IMR-90 (cell line): ENCODE data around the gene MGAT4A. TPM values are rescaled to one million over a fixed set of nuclear protein-coding genes. Genes with fewer than 3 reads are reported as not detected.

Experiments
- ATAC-seq: fragments of 200-7000 bp; cut with Tn5 transposase; 2 replicates; pipeline ENCODE4 v1.9.1; 2020; ENCODE audit warnings: low read depth, mild to moderate bottlenecking, moderate library complexity
- BruUV-seq: library from RNA; stranded (reverse); fragments of 400-500 nt; replicated peaks from 2 replicates; lab custom pipeline; 2021; lab: Mats Ljungman, UMichigan
- CTCF ChIA-PET: fragments of 300-600 bp; formaldehyde crosslinking; extraction: SDS; loops from one replicate; lab custom pipeline; 2021; ENCODE audit warnings: antibody characterized with exemption; lab: Yijun Ruan, JAX
- POLR2A ChIA-PET: fragments of 300-600 bp; sonication (Branson Sonifier 250); formaldehyde crosslinking; loops from one replicate; lab custom pipeline; 2022; ENCODE audit warnings: antibody characterized with exemption; ENCODE audit not compliant: unreplicated experiment; lab: Charles Lee
- DNase-seq: peaks from one replicate; pipeline ENCODE4 v3.0.0; 2013
- H2AFZ ChIP-seq: replicated peaks from 2 replicates; pipeline ENCODE3; 2013; ENCODE audit warnings: low read length, mild to moderate bottlenecking; ENCODE audit not compliant: poor library complexity
- H2AK5ac ChIP-seq: 2 replicates; pipeline ENCODE4 v1.6.1; 2013; ENCODE audit warnings: low read depth, low read length, inconsistent platforms
- H2AK9ac ChIP-seq: replicated peaks from 2 replicates; pipeline ENCODE3; 2013; ENCODE audit warnings: mild to moderate bottlenecking, low read depth, low read length, moderate library complexity; ENCODE audit not compliant: poor library complexity
- H2BK120ac ChIP-seq: 2 replicates; pipeline ENCODE4 v1.6.1; 2013; ENCODE audit warnings: low read depth, low read length, inconsistent platforms
- H2BK15ac ChIP-seq: 3 replicates; pipeline ENCODE4 v1.6.1; 2013; ENCODE audit warnings: low read depth, low read length, inconsistent platforms
- H2BK20ac ChIP-seq: 2 replicates; pipeline ENCODE4 v1.6.1; 2013; ENCODE audit warnings: low read depth, mild to moderate bottlenecking, inconsistent platforms, low read length, moderate library complexity
- H2BK5ac ChIP-seq: 2 replicates; pipeline ENCODE4 v1.6.1; 2013; ENCODE audit warnings: mild to moderate bottlenecking, low read depth, low read length, inconsistent platforms; ENCODE audit not compliant: poor library complexity, severe bottlenecking
- H3K14ac ChIP-seq: replicated peaks from 2 replicates; pipeline ENCODE4 v1.6.1; 2013; ENCODE audit warnings: low read depth, low read length, inconsistent platforms
- H3K18ac ChIP-seq: 2 replicates; pipeline ENCODE4 v1.6.1; 2013; ENCODE audit warnings: low read depth, low read length, control low read depth
- H3K23ac ChIP-seq: 2 replicates; pipeline ENCODE4 v1.6.1; 2013; ENCODE audit warnings: low read depth, low read length, inconsistent platforms
- H3K27ac ChIP-seq: 2 replicates; pipeline ENCODE4 v1.5.1; 2013; ENCODE audit warnings: mild to moderate bottlenecking, control low read depth, low read length; ENCODE audit not compliant: insufficient read depth
- H3K27me3 ChIP-seq: 2 replicates; pipeline ENCODE4 v1.6.1; 2013; ENCODE audit warnings: low read length; ENCODE audit not compliant: control insufficient read depth, insufficient read depth
- H3K36me3 ChIP-seq: 2 replicates; pipeline ENCODE4 v1.6.1; 2013; ENCODE audit warnings: low read length, mixed read lengths; ENCODE audit not compliant: control insufficient read depth, insufficient read depth
- H3K4ac ChIP-seq: 2 replicates; pipeline ENCODE4 v1.6.1; 2013; ENCODE audit warnings: low read depth, low read length, inconsistent platforms
- H3K4me1 ChIP-seq: 2 replicates; pipeline ENCODE4 v1.6.1; 2013; ENCODE audit warnings: low read length, mixed read lengths; ENCODE audit not compliant: control insufficient read depth, insufficient read depth
- H3K4me2 ChIP-seq: 2 replicates; pipeline ENCODE4 v1.6.1; 2013; ENCODE audit warnings: low read depth, mild to moderate bottlenecking, control low read depth, low read length, moderate library complexity
- H3K4me3 ChIP-seq: 2 replicates; pipeline ENCODE4 v1.5.1; 2013; ENCODE audit warnings: low read depth, mild to moderate bottlenecking, control low read depth, low read length, moderate library complexity; ENCODE audit not compliant: insufficient read depth
- H3K56ac ChIP-seq: 2 replicates; pipeline ENCODE4 v1.6.1; 2013; ENCODE audit warnings: low read length, inconsistent platforms; ENCODE audit not compliant: insufficient read depth; ENCODE audit errors: extremely low read depth
- H3K79me1 ChIP-seq, 2 experiments: 2 replicates each; pipeline ENCODE4 v1.6.1; 2013; ENCODE audit warnings: low read length in 2 of 2, inconsistent platforms in 1 of 2, low read depth in 1 of 2
- H3K9ac ChIP-seq: 2 replicates; pipeline ENCODE4 v1.6.1; 2013; ENCODE audit warnings: low read depth, low read length, control low read depth
- H3K9me1 ChIP-seq: 2 replicates; pipeline ENCODE4 v1.6.1; 2013; ENCODE audit warnings: low read length, inconsistent platforms; ENCODE audit not compliant: insufficient read depth
- H3K9me3 ChIP-seq: 2 replicates; pipeline ENCODE4 v1.6.1; 2013; ENCODE audit warnings: low read length; ENCODE audit not compliant: control insufficient read depth, insufficient read depth
- H4K20me1 ChIP-seq: 2 replicates; pipeline ENCODE4 v1.6.1; 2013; ENCODE audit warnings: low read length, inconsistent platforms; ENCODE audit not compliant: insufficient read depth
- H4K5ac ChIP-seq: 2 replicates; pipeline ENCODE4 v1.6.1; 2013; ENCODE audit warnings: mild to moderate bottlenecking, low read depth, low read length, control low read depth
- H4K8ac ChIP-seq, 2 experiments: 2 replicates each; pipeline ENCODE4 v1.6.1; 2013; ENCODE audit warnings: low read depth in 2 of 2, low read length in 2 of 2, control low read depth in 1 of 2, inconsistent platforms in 1 of 2
- H4K91ac ChIP-seq: 2 replicates; pipeline ENCODE4 v1.6.1; 2013; ENCODE audit warnings: low read depth, low read length, inconsistent platforms; ENCODE audit not compliant: insufficient read depth
- BHLHE40 ChIP-seq: fragments of 150-350 bp; IDR thresholded peaks from 2 replicates; pipeline ENCODE4 v1.6.1; 2016; ENCODE audit warnings: mild to moderate bottlenecking, low read depth, low read length
- CEBPB ChIP-seq: IDR thresholded peaks from 2 replicates; pipeline ENCODE4 v1.6.1; 2012; ENCODE audit warnings: low read depth, low read length, improper control_type of control experiment
- CHD1 ChIP-seq: IDR thresholded peaks from 2 replicates; pipeline ENCODE4 v1.6.1; 2012; ENCODE audit warnings: low read depth, low read length, improper control_type of control experiment
- CTCF ChIP-seq: conservative IDR thresholded peaks from 2 replicates; pipeline ENCODE4 v1.5.1; 2012; ENCODE audit warnings: mild to moderate bottlenecking, low read depth, low read length, improper control_type of control experiment
- ELK1 ChIP-seq: fragments of 150-350 bp; IDR thresholded peaks from 2 replicates; pipeline ENCODE4 v1.6.1; 2016; ENCODE audit warnings: low read depth, mild to moderate bottlenecking, low read length, moderate library complexity, borderline replicate concordance
- FOS ChIP-seq: fragments of 150-350 bp; IDR thresholded peaks from 2 replicates; pipeline ENCODE4 v1.6.1; 2016; ENCODE audit warnings: low read depth, low read length
- MAFK ChIP-seq: IDR thresholded peaks from 2 replicates; pipeline ENCODE4 v1.6.1; 2012; ENCODE audit warnings: low read depth, low read length, improper control_type of control experiment
- MAZ ChIP-seq: IDR thresholded peaks from 2 replicates; pipeline ENCODE4 v1.6.1; 2012; ENCODE audit warnings: low read depth, mild to moderate bottlenecking, low read length, improper control_type of control experiment, moderate library complexity, borderline replicate concordance
- NFE2L2 ChIP-seq: fragments of 150-350 bp; IDR thresholded peaks from 2 replicates; pipeline ENCODE4 v1.6.1; 2016; ENCODE audit warnings: low read depth, mild to moderate bottlenecking, low read length
- RAD21 ChIP-seq: IDR thresholded peaks from 2 replicates; pipeline ENCODE4 v1.6.1; 2012; ENCODE audit warnings: low read length, improper control_type of control experiment
- RCOR1 ChIP-seq: IDR thresholded peaks from 2 replicates; pipeline ENCODE4 v1.6.1; 2012; ENCODE audit warnings: mild to moderate bottlenecking, low read length, improper control_type of control experiment; ENCODE audit not compliant: insufficient replicate concordance
- RFX5 ChIP-seq: IDR thresholded peaks from 2 replicates; pipeline ENCODE4 v1.8.0; 2012; ENCODE audit warnings: low read depth, mild to moderate bottlenecking, low read length, moderate library complexity
- SMC3 ChIP-seq: fragments of 150-350 bp; IDR thresholded peaks from 2 replicates; pipeline ENCODE4 v1.6.1; 2016; ENCODE audit warnings: low read depth, mild to moderate bottlenecking, antibody characterized with exemption, low read length, moderate library complexity
- WGBS, 2 experiments: methylation state at CpG; one replicate each; pipeline versions ENCODE4 v1.1.5 to v1.1.7; 2013; ENCODE audit warnings: missing lambda C conversion rate in 2 of 2; ENCODE audit not compliant: insufficient read length in 1 of 2; ENCODE audit errors: extremely low coverage in 2 of 2; 5-methylcytosine and 5-hydroxymethylcytosine counted together
- dilution Hi-C: fragments of 300-500 bp; cut with HindIII; formaldehyde crosslinking; loops from one replicate; pipeline ENCODE4 v1.14.3; 2018; ENCODE audit warnings: low sequenced_read_pairs; ENCODE audit not compliant: unreplicated experiment
- in situ Hi-C: fragments of 300-500 bp; cut with MboI; formaldehyde crosslinking; loops from 3 replicates; pipeline ENCODE4 v1.14.3; 2019; ENCODE audit warnings: low sequenced_read_pairs, inconsistent platforms, mixed read lengths
- intact Hi-C: fragments of 100-400 bp; cut with micrococcal nuclease; formaldehyde crosslinking; loops from 2 replicates; pipeline ENCODE4 v1.10.0; 2022
- polyA plus RNA-seq, 3 experiments: library from polyadenylated mRNA; depleted of rRNA; stranded (reverse); fragments of >200 nt; gene quantifications; 2 replicates each; pipeline ENCODE4 v1.2.3, GENCODE V29; 2012; ENCODE audit warnings: low replicate concordance in 1 of 3
- total RNA-seq: library from RNA; depleted of rRNA; stranded (reverse); fragments of >200 nt; gene quantifications from 2 replicates; pipeline ENCODE4 v1.2.3, GENCODE V29; 2012
- TF ChIP-seq, protein P1 (sequence below): fragments of 150-350 bp; IDR thresholded peaks from 2 replicates; pipeline ENCODE4 v1.6.1; 2017; ENCODE audit warnings: mild to moderate bottlenecking, antibody characterized with exemption, low read length, low read depth

Gene MGAT4A
- total and polyA plus RNA-seq, 2 of the 4 experiments (the other 2 are of a cell fraction): under 0.01 TPM; not detected in 1

DNA sequence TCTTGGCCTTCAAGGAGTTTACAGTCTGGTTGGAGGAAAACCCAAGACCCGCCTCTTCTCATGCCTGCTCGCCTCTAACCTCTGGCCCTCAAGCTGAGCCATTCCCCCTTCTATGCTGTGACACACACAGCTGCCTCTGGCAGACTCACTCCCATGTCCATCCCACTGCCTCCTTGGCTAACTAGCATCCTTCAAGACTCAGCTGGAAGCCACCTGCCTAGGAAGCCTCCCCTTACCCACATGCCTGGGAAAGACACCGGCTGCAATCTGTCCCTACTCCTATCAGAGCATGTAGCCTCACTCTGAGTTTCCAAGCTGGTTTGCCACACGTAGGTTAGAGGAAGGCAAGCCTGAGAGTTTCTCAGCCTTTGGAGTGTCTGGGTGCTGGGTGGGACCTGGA is 6.9 kb upstream of the MGAT4A start:
- ChIA-PET CTCF (interaction anchor here (0.7 kb wide), 1 partner anchor 396 kb away, joined by 3 read pairs; no protein-coding TSS in a partner anchor), POLR2A (no interaction called here)
- Histone ChIP-seq H2BK15ac (no peak overlapping the region), H3K27me3 (peaks cover 2% of the 10 kb centered on the region; the same call in 1 of the 2 replicates), H3K14ac (no peak overlapping the region), H3K9me1 (no peaks in the 10 kb centered on the region), H2BK20ac (no peak overlapping the region), H4K8ac (no peak overlapping the region), H2BK5ac (no peak overlapping the region), H2AK9ac (no peak overlapping the region), H3K4me1 (no peaks in the 10 kb centered on the region), H2AFZ (no peak overlapping the region), H3K27ac (no peak overlapping the region), H3K4me2 (no peak overlapping the region), H3K79me1 (no peaks in the 10 kb centered on the region), H4K5ac (no peak overlapping the region), H4K91ac (no peak overlapping the region), H4K20me1 (no peaks in the 10 kb centered on the region), H3K18ac (no peak overlapping the region), H3K9ac (no peak overlapping the region), H3K4ac (no peak overlapping the region), H3K4me3 (no peak overlapping the region), H3K56ac (no peak overlapping the region), H2BK120ac (no peak overlapping the region), H3K23ac (no peak overlapping the region), H3K36me3 (no peaks in the 10 kb centered on the region), H2AK5ac (no peak overlapping the region), H3K9me3 (no peaks in the 10 kb centered on the region)
- no peak for TF ChIP-seq RCOR1
- no peak for TF ChIP-seq CEBPB
- TF ChIP-seq NFE2L2: no peak
- TF ChIP-seq, protein P1, sequence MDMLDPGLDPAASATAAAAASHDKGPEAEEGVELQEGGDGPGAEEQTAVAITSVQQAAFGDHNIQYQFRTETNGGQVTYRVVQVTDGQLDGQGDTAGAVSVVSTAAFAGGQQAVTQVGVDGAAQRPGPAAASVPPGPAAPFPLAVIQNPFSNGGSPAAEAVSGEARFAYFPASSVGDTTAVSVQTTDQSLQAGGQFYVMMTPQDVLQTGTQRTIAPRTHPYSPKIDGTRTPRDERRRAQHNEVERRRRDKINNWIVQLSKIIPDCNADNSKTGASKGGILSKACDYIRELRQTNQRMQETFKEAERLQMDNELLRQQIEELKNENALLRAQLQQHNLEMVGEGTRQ: no peak
- no peak for TF ChIP-seq CTCF
- no peak for TF ChIP-seq FOS
- TF ChIP-seq MAFK: no peak
- no peak for TF ChIP-seq RFX5
- no peak for TF ChIP-seq ELK1
- no peak for TF ChIP-seq CHD1
- no peak for TF ChIP-seq SMC3
- no peak for TF ChIP-seq RAD21
- TF ChIP-seq BHLHE40: no peak
- TF ChIP-seq MAZ: no peak
- in situ Hi-C loops (no loop called here), dilution Hi-C loops (no loop called here), intact Hi-C loops (no loop called here)
- WGBS, 2 experiments: no CpG with 5 or more reads among the region's 4 CpGs
- no peak for ATAC-seq
- DNase-seq: no peak
- BruUV-seq: no TSS peak
